ENCODE measurements around the gene KAZN. TPM values are rescaled to one million over a fixed set of nuclear protein-coding genes. Genes with fewer than 3 reads are reported as not detected.
A peak's percentile ranks its signal among the peaks of the same experiment; 100 is the strongest.

Gene KAZN
- total RNA-seq, 4 donors from 2014 or later, result 9.2 to 30.6 (median 21.2) TPM

- no peak for DNase-seq (ENCODE audit: low spot score)
- ATAC-seq (ENCODE audit: low FRiP score), result no peak
- no peak for TF ChIP-seq CTCF (IDR thresholded peaks at IDR 0.05)
Observed at GRCh38 chr1:14941864-14942263, 343.4 kb downstream of the KAZN start.

GRCh38 chr1:14944471-14944985 lies 346.0 kb downstream of the KAZN start:
- no peak for ATAC-seq (ENCODE audit: low FRiP score)

GRCh38 chr1:14945132-14946010 lies 346.9 kb downstream of the KAZN start:
- TF ChIP-seq CTCF (IDR thresholded peaks at IDR 0.05), result no peak
- ATAC-seq (ENCODE audit: low FRiP score), result peak; percentile 56
- DNase-seq (ENCODE audit: low spot score), result no peak

More at GRCh38 chr1:14944471-14944985, 346.0 kb downstream of the KAZN start:
- no peak for TF ChIP-seq CTCF (IDR thresholded peaks at IDR 0.05)
- DNase-seq (ENCODE audit: low spot score), result no peak

GRCh38 chr1:14946011-14946359 lies 347.5 kb downstream of the KAZN start:
- no peak for DNase-seq (ENCODE audit: low spot score)
- no peak for TF ChIP-seq CTCF (IDR thresholded peaks at IDR 0.05)
- no peak for ATAC-seq (ENCODE audit: low FRiP score)

GRCh38 chr1:14946684-14947238 lies 348.3 kb downstream of the KAZN start:
- ATAC-seq (ENCODE audit: low FRiP score), result peak; percentile 73
- no peak for TF ChIP-seq CTCF (IDR thresholded peaks at IDR 0.05)
- no peak for DNase-seq (ENCODE audit: low spot score)

GRCh38 chr1:14947421-14947820 lies 348.9 kb downstream of the KAZN start:
- no peak for TF ChIP-seq CTCF (IDR thresholded peaks at IDR 0.05)
- ATAC-seq (ENCODE audit: low FRiP score), result no peak
- no peak for DNase-seq (ENCODE audit: low spot score)

All from omental fat pad (tissue), 4 donors.